ENCODE results near the gene CSKMT.
"Not testable (repeated sequence)": the region's sequence is repeated elsewhere in the genome, so short reads cannot be mapped to it uniquely, and the experiment has no call there.

Gene CSKMT

DNA sequence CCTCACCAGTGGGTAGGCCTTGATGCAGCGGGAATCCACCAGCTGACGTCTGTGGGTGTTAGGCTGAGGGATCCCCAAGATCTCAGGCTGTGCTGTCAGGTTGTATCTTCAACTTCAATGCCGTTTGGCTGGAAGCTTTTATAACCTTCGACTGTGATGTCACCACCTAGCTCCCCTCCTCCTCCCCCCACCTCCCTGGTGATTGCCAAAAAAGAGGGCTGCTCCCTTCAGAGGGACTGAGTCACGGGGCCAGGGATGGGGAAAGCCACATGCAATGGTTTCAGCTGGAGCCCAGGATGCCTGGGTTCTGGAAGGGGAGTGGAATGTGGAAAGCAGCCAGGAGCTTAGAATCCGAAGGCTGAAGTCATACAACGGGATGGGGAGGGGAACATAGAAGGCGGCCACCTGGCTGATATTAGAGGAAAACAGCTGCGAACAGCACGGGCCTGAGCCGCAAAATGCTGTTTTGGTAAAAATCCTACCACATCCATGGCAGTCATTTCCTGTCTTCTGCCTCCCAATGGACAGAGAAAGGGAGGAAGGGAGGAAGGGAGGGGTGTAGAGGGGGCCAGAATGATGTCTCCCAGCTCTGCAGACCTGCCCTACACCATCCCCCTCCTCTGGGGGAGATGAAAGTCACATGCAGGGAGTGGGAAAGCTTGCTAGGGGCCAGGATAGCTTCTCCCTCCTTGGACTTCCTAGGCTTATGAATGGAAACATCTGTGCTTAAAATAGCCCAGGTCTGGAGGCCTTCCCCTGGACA, 24.5 kb downstream of the CSKMT start, which contains the start of gene LRRN4CL:
LRRN4CL (minus strand) TSS at position 110 of the 763 bp plus-strand sequence. CDS start 1,022 bp downstream, outside the sequence.
- DNase-seq (ENCODE audit: low read depth), result peak; percentile 94

DNA sequence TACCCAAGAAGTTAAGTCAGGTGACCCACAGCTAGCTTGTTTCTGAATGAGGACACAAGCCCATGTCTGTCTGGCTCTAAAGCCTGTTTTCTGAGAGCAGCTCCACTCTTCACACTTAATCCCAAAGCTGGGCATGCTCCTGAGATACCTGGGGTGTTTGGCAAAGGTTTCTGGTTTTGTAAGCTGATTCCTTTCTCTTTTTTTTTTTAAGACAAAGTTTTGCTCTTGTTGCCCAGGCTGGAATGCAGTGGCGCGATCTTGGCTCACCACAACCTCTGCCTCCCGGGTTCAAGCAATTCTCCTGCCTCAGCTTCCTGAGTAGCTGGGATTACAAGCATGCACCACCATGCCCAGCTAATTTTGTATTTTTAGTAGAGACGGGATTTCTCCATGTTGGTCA, 28.5 kb downstream of the CSKMT start:
- DNase-seq (ENCODE audit: low read depth), result not testable (repeated sequence)

DNA sequence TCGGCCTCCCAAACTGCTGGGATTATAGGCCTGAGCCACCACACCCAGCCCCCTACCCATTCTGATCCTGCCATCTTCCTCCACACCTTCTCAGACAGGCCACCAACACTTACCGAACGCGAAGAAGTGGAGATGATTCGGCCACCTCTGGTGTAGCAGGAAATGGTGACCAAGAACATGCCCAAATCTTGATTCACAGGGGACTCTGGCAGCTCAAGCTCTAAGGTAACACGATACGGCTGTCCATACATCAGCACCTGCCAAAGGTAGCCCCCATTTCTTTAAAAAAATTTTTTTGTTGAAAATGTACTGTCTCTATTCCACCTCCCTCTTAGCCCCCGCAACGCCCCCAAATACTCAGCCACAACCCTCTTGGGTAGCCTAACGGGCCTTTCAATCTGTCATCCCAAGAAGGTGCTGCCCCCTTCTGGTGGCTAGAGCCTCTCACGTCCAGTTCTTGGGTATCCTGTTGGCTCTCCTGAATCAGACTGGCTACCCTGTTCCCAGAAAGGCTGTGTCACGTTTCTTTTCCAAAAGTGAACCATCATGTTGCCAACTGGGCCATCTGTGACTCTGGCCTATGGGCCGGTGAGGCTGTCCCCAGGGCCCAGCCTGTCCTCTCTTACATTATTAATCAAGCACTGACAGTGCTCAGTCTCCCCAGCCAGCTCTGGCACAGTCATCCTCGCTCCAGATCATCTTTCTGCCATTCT, 29.5 kb downstream of the CSKMT start:
- peak; percentile 83 for DNase-seq (ENCODE audit: low read depth)

DNA sequence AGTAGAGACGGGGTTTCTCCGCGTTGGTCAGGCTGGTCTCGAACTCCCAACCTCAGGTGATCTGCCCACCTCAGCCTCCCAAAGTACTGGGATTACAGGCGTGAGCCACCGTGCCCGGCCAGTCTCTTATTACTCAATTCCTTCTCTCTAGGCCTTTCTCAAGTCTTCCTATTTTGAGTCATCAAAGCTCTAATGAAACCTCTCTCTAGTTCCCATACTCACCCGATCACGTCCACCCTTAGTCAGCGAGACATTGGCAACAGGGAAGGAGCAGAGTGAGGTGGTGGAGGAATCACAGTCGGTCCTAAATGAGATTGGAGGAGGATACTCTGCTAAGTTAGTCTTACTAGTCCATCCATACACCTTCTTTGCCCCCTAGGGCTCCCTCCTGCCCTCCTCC, 37.1 kb downstream of the CSKMT start:
- no peak for DNase-seq (ENCODE audit: low read depth)

DNA sequence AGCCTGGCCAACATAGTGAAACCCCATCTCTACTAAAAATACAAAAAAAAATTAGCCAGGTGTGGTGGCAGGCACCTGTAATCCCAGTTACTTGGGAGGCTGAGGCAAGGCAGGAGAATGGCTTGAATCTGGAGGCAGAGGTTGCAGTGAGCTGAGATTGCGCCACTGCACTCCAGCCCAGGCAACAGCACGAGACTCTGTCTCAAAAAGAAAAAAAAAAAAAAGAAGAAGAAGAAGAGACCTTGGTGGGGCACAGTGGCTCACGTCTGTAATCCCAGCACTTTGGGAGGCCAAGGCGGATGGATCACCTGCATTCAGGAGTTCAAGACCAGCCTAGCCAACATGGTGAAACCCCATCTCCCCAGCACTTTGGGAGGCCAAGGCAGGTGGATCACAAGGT, 38.8 kb downstream of the CSKMT start:
- DNase-seq (ENCODE audit: low read depth), result not testable (repeated sequence)

DNA sequence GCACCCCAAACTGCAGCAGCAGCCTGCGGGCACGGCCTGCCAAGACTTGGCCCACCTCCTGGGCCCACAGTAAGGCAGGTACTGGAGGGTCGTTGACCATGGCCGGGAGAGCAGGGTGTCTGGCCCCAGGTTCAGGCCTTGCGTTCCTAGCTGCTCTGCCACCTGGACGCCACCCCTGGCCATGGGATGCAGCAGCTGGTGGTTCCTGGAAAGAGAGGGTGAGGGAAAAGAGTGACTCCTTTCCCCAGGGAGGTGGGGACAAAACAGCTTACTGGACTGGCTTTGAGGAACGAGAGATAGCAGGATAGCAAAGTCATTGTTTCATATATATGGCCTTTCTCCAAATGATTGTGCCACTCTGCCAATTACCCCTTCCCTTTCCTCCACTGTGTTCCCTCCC, 40.3 kb downstream of the CSKMT start:
- no peak for DNase-seq (ENCODE audit: low read depth)

DNA sequence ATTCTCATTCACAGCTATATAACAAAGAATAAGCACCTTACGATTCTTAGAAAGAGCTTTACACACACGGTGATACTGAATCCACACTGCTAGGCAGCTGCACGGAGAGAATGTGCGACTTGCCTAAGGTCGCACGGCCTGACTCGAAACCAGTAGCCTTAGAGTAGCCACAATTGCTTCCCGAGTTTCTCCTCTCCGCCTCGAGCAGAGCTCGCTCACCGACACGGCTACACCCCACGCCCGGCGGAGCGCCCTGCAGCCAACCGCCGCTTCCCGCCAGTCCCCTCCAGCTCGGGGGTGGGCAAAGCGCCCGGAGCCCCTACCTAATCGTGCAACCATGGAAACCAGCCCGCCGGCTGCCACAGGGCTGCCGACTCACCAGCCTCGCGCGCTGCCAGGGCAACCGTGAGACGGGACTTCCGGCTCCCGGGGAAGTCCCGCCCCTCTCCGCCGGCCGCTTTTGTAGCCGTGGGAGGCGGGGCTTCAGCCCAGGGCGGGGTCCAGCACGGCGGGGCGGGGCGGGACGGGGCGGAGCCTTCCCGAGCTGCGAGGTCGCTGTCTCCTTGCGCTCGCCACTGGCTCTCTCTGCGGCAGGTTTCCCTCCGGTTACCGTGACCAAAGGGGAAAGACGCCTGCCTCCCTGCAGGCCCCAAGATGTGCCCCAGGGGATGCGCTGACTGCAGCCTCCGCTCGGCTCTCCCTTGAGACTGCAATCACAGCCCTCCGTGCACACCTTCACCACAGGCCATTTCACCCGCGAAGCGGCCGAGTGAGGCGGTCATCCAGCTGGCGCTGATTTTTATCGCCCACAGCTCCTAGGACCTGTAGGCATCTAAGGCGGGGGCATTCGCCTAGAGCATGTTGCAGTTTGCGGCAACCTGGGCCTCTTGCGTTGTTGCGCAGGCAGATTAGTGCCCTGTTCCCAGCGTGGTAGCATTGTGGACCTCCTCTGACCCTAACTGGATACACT, 41.1 kb downstream of the CSKMT start:
- peak; percentile 86 for DNase-seq (ENCODE audit: low read depth)

DNA sequence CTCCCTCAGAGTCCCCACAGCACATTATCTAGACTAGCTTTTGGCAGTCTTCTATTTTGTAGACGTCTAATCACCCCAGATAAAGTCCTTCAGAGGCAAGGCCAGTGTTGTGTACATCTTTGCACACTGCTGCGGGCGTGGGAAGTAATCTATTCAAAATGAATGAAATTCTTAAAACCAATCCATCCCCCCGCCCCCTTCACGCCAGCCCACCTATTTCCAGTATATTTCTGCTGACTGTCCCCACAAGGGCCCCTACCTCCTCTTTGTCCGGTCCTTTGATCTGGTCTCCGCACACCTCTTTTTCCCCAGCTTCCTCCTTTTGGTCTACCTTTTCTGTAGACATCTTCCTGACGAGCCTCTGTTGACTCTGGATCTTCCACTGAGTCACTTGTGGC, 41.7 kb downstream of the CSKMT start:
- DNase-seq (ENCODE audit: low read depth), result no peak

DNA sequence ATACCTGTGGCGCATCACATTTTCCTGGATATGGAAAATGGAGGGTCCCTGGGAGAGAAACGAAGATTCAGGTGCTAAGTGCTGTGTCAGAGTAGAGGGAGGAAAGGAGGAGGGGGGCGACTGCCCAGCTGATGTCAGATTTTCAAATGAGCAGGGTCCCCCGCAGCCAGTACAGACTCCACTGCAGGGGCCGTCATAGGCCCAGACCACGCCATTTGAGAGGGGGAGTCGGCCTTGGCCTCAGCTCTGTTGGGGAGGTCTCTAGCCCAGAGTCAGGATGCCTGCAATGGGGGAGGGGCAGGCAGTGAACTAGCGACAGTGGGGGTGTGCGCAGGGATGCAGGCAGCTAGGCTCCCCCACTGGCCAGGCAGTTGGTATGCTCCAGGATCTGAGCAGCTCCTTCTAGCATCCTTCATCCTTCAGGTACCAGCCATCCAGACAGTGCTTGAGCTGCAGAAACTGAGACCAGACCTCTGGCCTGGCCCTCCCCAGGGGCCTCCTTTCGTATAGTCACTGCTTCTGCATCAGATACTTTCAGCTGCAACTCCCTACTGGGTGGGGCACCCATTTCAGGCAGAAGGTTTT, 42.3 kb downstream of the CSKMT start, which contains the start of the genes BSCL2 and GNG3:
BSCL2 (minus strand) TSS at position 148 of the 585 bp plus-strand sequence. CDS start 229 bp downstream, outside the sequence.
GNG3 (plus strand) TSS at position 400 of the 585 bp plus-strand sequence. CDS start 620 bp downstream, outside the sequence.
- no peak for DNase-seq (ENCODE audit: low read depth)

DNA sequence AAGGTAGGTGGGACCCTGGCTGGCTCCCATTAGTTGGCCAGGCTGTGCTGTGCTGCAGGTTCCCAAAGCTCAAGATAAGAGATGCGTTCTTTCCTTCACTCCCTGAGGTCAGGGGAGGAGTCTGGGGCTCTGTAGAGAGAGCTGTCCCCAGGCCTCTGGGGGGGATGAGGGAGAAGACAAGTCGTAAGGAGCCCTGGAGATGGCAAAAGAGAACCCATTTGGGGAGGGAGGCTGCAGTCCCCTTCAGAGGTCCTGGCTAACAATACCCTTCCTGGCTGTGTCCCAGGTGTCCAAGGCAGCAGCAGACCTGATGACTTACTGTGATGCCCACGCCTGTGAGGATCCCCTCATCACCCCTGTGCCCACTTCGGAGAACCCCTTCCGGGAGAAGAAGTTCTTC, 43.3 kb downstream of the CSKMT start:
- DNase-seq (ENCODE audit: low read depth), result no peak

DNA sequence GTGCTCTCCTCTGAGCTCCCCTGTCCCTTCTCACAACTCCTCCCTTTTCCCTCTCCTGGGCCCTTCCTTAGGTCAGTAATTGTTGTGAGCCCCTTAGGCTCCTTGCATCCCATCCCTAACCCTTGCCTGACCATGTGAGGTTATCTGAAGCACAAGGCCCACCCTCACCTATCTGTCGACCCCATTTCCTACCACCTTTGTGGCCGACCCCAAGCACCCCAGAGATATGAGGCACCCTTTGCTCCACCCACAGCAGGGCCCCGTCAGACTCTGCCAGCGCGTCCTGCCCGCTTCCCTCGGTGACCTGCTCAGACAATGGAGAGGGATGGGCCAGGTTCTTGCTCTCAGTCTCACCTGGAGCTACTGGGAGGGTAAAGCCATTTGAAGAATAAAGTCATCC, 43.7 kb downstream of the CSKMT start:
- DNase-seq (ENCODE audit: low read depth), result no peak

DNA sequence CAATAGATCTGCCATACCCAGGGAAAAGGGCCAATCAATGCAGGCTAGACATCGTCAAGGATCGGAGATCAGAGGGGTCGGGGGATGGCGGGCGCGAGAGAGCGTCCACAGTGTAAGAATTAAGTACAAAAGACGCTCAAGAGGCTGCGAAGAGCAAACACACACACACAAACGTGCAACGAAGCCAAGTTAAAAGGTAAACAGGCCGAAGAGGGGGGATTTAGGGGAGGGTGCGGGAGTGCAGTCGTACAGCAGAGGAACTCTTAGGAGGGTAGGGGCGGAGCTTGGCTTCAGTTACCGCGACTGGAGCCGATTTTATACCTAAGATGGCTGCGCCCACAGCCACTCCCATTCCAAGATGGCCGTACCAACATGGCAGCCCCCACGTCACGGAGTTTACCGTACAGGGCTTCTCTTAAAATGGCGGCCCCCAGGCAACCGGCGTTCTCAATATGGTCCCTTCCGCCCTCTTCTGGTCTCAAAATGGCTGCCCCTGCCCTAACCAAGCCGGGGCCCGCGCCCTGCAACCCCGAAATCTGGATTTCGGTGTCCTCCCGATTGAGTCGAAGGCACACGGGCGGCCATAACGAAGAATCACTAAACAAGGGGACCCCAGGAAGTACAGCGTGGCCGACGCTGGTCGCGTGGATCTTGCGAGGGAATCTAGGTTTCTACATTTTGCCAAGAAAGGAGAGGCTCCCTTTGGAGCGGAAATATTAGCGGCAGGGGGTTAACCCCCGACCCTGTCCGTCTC, 44.3 kb downstream of the CSKMT start:
- DNase-seq (ENCODE audit: low read depth), result peak; percentile 97

DNA sequence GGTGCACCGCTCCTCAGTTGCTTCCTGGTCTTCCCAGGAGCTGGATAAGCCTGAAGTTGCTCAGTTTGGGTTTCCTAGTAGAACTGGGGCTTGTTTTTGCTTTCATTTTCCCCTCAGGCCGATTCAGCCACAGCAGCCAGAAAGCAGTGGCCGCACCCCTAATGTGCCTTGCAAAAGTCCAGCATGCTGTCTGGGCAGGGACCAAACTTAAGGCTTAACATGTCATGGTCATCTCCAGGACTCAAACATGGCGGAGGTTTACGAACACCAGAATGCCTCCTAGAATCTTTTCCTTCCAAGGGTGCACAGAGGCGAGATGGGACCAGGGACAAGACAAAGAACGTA, 44.9 kb downstream of the CSKMT start:
- DNase-seq (ENCODE audit: low read depth), result no peak

DNA sequence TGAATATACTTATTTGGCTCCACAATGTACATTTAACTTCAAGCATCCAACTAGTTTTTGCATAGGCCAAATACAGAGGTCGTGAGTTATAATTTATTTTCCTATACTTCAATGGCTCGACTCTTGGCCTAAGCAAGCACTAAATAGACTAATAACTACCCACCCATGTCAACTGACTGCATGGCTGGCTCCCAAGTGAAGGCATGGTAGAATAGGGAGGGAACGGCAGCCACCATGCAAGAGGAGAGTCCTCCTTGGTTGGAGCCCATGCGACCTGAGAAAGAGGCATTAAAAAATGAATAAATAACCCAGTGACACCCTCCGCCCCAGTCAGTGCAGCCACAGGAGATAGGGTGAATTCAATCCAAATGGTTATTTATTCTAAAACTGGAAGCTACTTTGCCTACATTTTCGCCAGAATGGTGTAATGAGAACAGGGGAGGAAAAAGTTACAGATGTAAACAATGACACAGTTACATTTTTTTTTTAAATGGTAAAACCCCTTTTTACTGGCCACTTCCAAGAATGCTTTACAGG, 47.2 kb downstream of the CSKMT start:
- DNase-seq (ENCODE audit: low read depth), result no peak

DNA sequence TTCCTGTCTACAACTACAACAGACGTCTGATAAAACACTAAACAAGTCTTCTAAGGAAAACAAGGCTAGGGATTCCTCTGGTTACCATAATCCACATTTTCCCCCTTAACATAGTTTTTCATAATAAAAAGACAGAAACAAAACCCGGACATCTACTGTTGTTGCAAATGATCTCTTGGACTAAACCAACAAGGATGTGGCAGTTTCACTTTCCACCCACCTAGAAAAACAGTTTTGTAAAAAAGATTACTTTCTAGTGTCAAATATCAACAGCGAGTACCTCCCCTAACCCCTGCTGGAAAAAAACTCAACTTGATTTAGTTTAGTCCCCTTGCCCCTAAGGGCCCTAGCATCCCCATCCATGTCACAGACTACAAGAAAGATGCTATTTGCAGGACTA, 47.7 kb downstream of the CSKMT start:
- DNase-seq (ENCODE audit: low read depth), result no peak

DNA sequence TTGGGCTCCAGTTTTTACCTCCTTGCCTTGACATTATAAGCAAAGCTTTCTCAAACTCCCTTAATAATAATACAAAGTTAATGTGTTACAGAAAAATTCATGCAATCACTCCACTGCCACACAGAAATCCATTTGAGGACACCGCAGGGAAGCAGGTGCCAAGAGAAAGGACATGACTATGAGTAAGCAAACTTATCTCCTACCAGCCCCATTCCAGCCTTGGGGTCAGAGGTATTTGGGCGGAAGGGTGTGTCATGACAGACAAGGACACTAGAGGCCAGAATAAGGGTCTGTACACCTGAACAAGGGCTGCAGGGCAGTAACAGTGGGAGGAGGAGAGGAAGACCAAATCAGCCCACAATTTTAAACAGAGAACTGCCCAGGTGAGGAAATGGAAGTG, 48.2 kb downstream of the CSKMT start:
- no peak for DNase-seq (ENCODE audit: low read depth)

DNA sequence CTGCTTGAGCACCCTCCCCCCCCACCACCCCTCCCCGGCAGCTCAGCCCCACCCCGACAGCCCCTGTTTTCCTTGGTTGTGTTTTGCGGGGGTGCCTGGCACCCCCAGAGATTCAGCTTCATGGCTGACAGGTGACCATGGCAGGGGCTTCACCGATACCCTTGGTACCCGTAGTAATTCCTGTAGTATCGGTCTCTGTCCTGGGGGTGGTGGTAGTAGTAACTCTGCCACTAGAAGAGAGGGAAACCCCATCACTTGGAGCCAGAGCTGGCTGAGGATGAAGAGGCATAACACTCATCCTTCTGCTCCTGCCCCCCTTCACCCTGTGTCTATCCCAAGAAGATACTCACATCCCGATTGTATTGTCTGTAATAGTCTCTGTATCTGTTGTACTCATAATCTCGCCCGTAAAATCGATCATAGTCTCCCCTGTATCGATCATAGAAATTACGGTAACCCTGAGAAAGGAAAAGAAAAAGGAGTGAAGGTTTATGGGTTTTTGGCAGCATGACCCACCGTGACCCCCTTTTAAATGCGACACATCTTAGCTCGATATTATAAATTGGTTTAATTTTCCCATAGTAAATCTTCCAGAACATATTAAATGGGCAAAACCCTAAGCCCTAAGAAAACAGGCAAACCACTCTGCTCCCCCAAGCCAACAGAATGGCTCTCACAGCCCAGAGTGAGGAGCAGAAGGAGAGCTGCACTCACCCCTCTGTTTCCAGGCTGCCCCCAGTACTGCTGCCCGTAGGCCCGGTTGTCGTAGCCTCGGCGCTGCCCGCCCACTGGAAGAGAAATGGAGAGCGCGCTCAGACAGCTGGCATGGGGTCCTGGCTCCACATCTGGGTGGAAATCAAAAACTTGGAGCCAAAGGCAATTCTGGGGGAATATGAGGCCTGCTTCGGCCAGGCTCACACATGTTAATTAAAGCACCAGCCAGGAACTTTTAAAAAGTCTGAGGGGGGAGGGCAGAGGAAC, 50.3 kb downstream of the CSKMT start:
- DNase-seq (ENCODE audit: low read depth), result no peak

DNA sequence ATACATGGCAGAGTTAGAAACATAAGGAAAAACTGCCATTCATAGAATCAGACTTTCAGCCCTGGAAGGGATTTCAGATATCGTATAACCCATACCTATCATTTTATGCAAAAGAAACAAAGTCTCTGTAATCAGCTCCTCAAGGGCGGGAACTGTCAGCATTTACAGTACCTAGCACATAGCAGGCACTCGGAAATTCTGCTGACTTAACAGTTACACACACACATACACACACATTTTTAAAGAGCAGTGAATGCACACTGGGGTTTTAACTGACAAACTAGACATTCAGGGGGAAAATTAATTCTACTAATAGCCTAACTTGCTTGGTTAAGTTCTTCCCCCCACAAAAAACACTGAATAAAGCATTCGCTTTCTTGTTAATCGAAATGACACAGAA, 51.1 kb downstream of the CSKMT start:
- DNase-seq (ENCODE audit: low read depth), result no peak

DNA sequence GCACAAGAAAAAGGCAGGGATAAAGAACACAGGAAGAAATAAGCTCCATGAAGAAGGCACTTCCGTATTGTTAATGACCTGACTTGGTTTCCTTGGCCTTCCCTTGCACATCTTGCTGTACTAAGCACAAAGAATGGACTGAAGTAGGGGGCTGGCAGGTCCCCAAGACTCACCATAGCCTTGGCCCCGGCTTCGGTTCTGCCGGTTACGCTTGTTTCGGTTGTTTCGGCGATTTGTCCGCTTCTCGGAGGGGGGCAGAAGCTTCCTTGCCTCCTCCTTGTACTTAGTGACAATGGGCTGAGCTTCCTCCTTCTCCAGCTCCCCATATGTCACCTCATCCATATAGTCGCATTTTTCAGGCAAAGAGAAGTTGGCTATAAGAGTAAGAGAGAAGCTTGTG, 51.7 kb downstream of the CSKMT start:
- DNase-seq (ENCODE audit: low read depth), result no peak
